Natural killer cell (primary cell): Measurements from ENCODE around the gene H1-8. TPM values are rescaled to one million over a fixed set of nuclear protein-coding genes. Genes with fewer than 3 reads are reported as not detected.
"Not testable (repeated sequence)": the region's sequence is repeated elsewhere in the genome, so short reads cannot be mapped to it uniquely, and the experiment has no call there.

Experiments used
- ATAC-seq, 3 donors: fragments of 150-1000 bp in 2 of 3; fragments of 200-7000 bp in 1 of 3; cut with Tn5 transposase; 1 replicate in 1 of 3; 2 replicates in 2 of 3; pipeline ENCODE4 v1.10.0; 2021; ENCODE audit warnings: mild to moderate bottlenecking in 2 of 3, moderate library complexity in 2 of 3
- DNase-seq, 2 donors: peaks; one replicate each; pipeline versions ENCODE4 v3.0.0 to v3.0.0-alpha.2; 2013 to 2021; ENCODE audit warnings: mixed read lengths in 1 of 2
- H3K27ac ChIP-seq: one replicate; pipeline ENCODE4 v1.5.1; 2013; ENCODE audit warnings: mild to moderate bottlenecking, low read length
- H3K27me3 ChIP-seq: one replicate; pipeline ENCODE4 v1.6.1; 2013; ENCODE audit warnings: low read length; ENCODE audit not compliant: control insufficient read depth, insufficient read depth
- H3K36me3 ChIP-seq: one replicate; pipeline ENCODE4 v1.6.1; 2013; ENCODE audit warnings: low read length; ENCODE audit not compliant: control insufficient read depth, insufficient read depth
- H3K4me1 ChIP-seq: one replicate; pipeline ENCODE4 v1.6.1; 2013; ENCODE audit warnings: low read length; ENCODE audit not compliant: control insufficient read depth, insufficient read depth
- H3K4me3 ChIP-seq: one replicate; pipeline ENCODE4 v1.5.1; 2013; ENCODE audit warnings: low read length
- H3K9me3 ChIP-seq: one replicate; pipeline ENCODE4 v1.6.1; 2013; ENCODE audit warnings: low read length; ENCODE audit not compliant: control insufficient read depth, insufficient read depth
- H3K27ac Mint-ChIP-seq, 2 donors: one replicate each; pipeline ENCODE4 v1.8.0; 2022; ENCODE audit warnings: mild to moderate bottlenecking in 2 of 2, mixed read lengths in 2 of 2, moderate library complexity in 1 of 2
- H3K27me3 Mint-ChIP-seq, 2 donors: one replicate each; pipeline ENCODE4 v1.8.0; 2022; ENCODE audit warnings: low read depth in 2 of 2, mixed read lengths in 2 of 2
- H3K36me3 Mint-ChIP-seq: one replicate; pipeline ENCODE4 v1.8.0; 2022; ENCODE audit warnings: mixed read lengths
- H3K4me1 Mint-ChIP-seq, 2 donors: one replicate each; pipeline ENCODE4 v1.8.0; 2022; ENCODE audit warnings: mixed read lengths in 2 of 2
- H3K4me3 Mint-ChIP-seq: one replicate; pipeline ENCODE4 v1.8.0; 2022; ENCODE audit warnings: mild to moderate bottlenecking, moderate library complexity, mixed read lengths
- H3K9me3 Mint-ChIP-seq, 2 donors: one replicate each; pipeline ENCODE4 v1.8.0; 2022; ENCODE audit warnings: mixed read lengths in 2 of 2
- WGBS: methylation state at CpG from one replicate; pipeline ENCODE4 v1.1.7; 2013; ENCODE audit warnings: missing lambda C conversion rate; ENCODE audit not compliant: insufficient coverage; 5-methylcytosine and 5-hydroxymethylcytosine counted together
- intact Hi-C: fragments of 100-400 bp; cut with micrococcal nuclease; formaldehyde crosslinking; loops from one replicate; pipeline ENCODE4 v1.14.2; 2022
- total RNA-seq, 4 donors: library from RNA; stranded (reverse); fragments of 120-200 nt in 1 of 4; gene quantifications; one replicate each; pipeline versions ENCODE4 v1.2.3 to v1.2.4, GENCODE V29; 2013 to 2022
- TF ChIP-seq, protein P1 (sequence below): fragments of 200-600 bp; IDR thresholded peaks from one replicate; pipeline ENCODE4 v1.8.0; 2022; ENCODE audit warnings: antibody characterized with exemption

The H1-8 gene, protein sequence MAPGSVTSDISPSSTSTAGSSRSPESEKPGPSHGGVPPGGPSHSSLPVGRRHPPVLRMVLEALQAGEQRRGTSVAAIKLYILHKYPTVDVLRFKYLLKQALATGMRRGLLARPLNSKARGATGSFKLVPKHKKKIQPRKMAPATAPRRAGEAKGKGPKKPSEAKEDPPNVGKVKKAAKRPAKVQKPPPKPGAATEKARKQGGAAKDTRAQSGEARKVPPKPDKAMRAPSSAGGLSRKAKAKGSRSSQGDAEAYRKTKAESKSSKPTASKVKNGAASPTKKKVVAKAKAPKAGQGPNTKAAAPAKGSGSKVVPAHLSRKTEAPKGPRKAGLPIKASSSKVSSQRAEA
- total RNA-seq, result not detected
- total RNA-seq (2013), result not detected

DNA sequence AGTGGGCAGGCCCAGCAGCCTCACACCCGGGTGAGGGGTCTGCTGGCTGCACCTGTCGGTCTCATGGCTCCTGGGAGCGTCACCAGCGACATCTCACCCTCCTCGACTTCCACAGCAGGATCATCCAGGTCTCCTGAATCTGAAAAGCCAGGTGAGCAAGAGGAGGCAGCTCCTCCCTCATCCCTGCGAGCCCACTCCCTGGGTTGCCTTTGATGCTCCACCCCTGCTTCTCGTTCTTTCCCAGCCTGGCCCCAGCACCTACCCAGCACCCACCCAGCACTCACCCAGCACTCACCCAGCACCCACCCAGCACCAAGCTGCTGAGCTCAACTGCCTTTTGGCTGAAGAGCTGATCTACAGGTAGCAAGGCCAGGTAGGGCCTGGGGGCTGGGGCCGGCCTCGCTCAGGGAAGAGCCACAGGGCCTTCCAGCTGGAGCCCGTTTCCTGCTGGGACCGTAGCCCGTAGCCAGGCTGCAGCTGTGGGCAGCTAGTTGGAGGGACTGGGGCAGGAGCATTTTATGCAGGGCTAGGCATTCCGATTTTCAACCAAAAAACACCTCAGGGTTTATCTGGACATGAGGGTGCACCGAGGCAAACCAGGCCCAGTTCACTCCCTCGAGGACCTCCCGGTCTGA, at the start of gene H1-8:
Gene H1-8 (plus strand): TSS at position 20 of the 635 bp plus-strand sequence. CDS start 44 bp downstream, at position 64.
- no peaks in the 10 kb centered on the region for H3K36me3 ChIP-seq
- Mint-ChIP-seq H3K4me3 (no peak within 1 kb of the TSS), H3K27ac (peak within 1 kb of the TSS in 1 of 2 donors; percentile 10), H3K27me3 (no peaks in the 10 kb centered on the region), H3K4me1 (peaks cover 0 to 6% of the 10 kb centered on the region in 2 donors), H3K9me3 (no peaks in the 10 kb centered on the region), H3K36me3 (no peaks in the 10 kb centered on the region)
- no peaks in the 10 kb centered on the region for H3K9me3 ChIP-seq
- TF ChIP-seq, protein P1, sequence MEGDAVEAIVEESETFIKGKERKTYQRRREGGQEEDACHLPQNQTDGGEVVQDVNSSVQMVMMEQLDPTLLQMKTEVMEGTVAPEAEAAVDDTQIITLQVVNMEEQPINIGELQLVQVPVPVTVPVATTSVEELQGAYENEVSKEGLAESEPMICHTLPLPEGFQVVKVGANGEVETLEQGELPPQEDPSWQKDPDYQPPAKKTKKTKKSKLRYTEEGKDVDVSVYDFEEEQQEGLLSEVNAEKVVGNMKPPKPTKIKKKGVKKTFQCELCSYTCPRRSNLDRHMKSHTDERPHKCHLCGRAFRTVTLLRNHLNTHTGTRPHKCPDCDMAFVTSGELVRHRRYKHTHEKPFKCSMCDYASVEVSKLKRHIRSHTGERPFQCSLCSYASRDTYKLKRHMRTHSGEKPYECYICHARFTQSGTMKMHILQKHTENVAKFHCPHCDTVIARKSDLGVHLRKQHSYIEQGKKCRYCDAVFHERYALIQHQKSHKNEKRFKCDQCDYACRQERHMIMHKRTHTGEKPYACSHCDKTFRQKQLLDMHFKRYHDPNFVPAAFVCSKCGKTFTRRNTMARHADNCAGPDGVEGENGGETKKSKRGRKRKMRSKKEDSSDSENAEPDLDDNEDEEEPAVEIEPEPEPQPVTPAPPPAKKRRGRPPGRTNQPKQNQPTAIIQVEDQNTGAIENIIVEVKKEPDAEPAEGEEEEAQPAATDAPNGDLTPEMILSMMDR, result no peak
- no peaks in the 10 kb centered on the region for H3K27me3 ChIP-seq
- H3K4me1 ChIP-seq, result no peaks in the 10 kb centered on the region
- no peak within 1 kb of the TSS for H3K4me3 ChIP-seq
- no peak for DNase-seq
- H3K27ac ChIP-seq, result no peak within 1 kb of the TSS
- 93% methylated on average over 16 of the region's 16 CpGs for WGBS
- ATAC-seq, result no peak
- intact Hi-C loops, result no loop called here

DNA sequence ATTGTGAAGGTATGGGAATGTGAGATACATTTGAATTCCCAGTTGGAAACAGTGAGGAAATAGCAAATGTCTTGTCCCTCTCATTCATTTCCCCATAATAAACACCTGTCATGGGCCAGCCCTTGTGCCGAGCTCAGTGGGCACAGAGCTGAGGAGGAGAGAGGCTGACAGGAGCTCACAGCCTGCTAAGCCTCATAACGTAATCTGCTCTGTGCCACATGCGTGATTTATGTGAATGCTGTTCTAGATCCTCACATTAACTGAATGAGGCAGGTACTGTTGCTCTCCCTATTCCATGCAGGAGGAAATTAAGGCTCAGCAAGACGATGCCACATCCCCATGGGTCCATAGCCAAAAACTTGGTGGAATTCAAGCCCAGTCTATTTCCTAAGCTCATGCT, 49.8 kb upstream of the H1-8 start:
- no peaks in the 10 kb centered on the region for H3K36me3 ChIP-seq
- no peaks in the 10 kb centered on the region for H3K9me3 ChIP-seq
- no peaks in the 10 kb centered on the region for H3K27me3 Mint-ChIP-seq
- no peak overlapping the region for H3K4me3 Mint-ChIP-seq
- H3K9me3 Mint-ChIP-seq, result no peaks in the 10 kb centered on the region
- TF ChIP-seq, protein P1, result no peak
- H3K4me1 ChIP-seq, result peaks cover 5% of the 10 kb centered on the region
- intact Hi-C loops, result no loop called here
- WGBS, result 95% methylated on average over 4 of the region's 4 CpGs
- no peak for ATAC-seq
- H3K4me1 Mint-ChIP-seq, result peaks cover 0 to 9% of the 10 kb centered on the region in 2 donors
- no peaks in the 10 kb centered on the region for H3K27me3 ChIP-seq
- no peak overlapping the region for H3K27ac Mint-ChIP-seq
- H3K27ac ChIP-seq, result no peak overlapping the region
- no peak for DNase-seq
- H3K36me3 Mint-ChIP-seq, result no peaks in the 10 kb centered on the region
- no peak overlapping the region for H3K4me3 ChIP-seq

DNA sequence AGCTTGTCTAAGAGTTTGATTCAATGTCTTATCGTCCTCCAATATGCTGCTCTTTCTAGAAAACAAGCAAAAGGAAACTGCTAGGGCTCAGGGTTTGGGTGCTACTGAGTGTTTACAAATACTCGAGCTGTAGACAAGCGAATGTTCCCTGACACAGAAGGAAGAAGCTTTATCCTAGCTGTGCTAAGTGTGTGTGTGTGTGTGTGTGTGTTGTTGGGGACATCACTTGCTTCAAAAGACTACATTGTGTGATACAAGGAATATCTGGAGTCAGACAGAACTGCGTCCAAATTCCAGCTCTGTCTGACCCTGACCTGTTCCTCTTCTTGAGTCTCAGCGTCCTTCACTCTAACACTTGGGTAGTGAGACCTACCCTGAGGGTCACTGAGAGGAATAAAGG, 48.5 kb upstream of the H1-8 start:
- H3K36me3 ChIP-seq, H3K36me3 Mint-ChIP-seq, H3K4me3 ChIP-seq, H3K9me3 Mint-ChIP-seq, H3K4me3 Mint-ChIP-seq, H3K27me3 ChIP-seq, H3K9me3 ChIP-seq, H3K27me3 Mint-ChIP-seq, H3K4me1 Mint-ChIP-seq, ATAC-seq, DNase-seq, H3K4me1 ChIP-seq, H3K27ac Mint-ChIP-seq, H3K27ac ChIP-seq, intact Hi-C loops: not testable (repeated sequence)
- WGBS, result 98% methylated on average over 5 of the region's 5 CpGs

DNA sequence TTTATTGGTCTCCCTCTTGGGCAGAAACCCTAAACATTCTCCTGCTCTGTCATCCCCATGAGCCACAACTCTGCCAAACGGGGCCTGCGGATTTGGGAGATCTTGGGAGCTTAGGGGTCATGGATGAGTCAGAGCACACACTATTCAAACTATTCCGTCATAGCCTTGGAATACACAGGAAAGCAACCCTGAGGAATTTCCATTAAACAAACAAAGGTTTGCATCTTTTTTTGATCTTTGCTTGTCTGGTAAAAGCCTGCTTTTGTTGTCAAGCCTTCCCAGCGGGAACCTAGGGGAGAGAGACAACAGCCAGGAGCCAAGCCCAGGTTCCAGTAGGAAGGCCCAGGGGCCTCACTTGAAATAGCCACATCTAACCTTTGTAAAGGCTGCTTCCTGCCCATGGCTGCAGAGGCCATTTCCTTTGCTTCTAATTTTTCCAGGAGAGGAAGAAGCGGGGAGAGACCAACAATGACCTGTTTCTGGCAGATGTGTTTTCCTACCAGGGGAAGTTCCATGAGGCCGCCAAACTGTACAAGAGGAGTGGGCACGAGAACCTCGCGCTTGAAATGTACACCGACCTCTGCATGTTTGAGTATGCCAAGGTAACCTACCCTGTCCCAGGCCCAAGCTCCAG, 47.9 kb upstream of the H1-8 start:
- H3K36me3 Mint-ChIP-seq, H3K4me1 Mint-ChIP-seq, H3K27ac ChIP-seq, H3K9me3 Mint-ChIP-seq, H3K4me1 ChIP-seq, DNase-seq, H3K36me3 ChIP-seq, H3K4me3 ChIP-seq, H3K27me3 Mint-ChIP-seq, intact Hi-C loops, H3K9me3 ChIP-seq, H3K27me3 ChIP-seq, H3K27ac Mint-ChIP-seq, H3K4me3 Mint-ChIP-seq, ATAC-seq: not testable (repeated sequence)
- WGBS, result 98% methylated on average over 6 of the region's 10 CpGs

DNA sequence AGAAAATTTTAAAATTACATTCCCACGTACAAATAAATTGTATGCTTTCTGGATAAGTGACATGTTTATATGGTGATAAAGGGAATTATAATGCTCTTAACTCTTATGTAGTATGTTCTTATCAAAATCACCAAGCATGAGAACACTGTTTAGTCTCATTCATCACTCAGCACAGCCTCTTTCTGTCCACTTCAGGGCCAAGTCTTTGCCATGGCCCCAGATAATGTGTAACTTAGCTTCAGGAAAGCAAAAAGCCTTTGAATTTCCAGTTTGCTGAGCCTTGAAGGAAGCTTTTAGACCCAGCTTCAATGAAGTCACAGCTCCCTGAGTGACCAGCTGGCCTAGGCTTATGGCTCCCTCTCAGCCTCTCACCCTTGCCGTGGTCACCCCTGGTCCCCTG, 45.1 kb upstream of the H1-8 start:
- H3K36me3 ChIP-seq, H3K27me3 ChIP-seq, H3K4me3 Mint-ChIP-seq, H3K4me3 ChIP-seq, ATAC-seq, H3K4me1 ChIP-seq, H3K27me3 Mint-ChIP-seq, H3K27ac ChIP-seq, H3K4me1 Mint-ChIP-seq, intact Hi-C loops, H3K9me3 Mint-ChIP-seq, H3K36me3 Mint-ChIP-seq, DNase-seq, H3K9me3 ChIP-seq, H3K27ac Mint-ChIP-seq: not testable (repeated sequence)
- WGBS, result 96% methylated on average over 1 of the region's 2 CpGs

DNA sequence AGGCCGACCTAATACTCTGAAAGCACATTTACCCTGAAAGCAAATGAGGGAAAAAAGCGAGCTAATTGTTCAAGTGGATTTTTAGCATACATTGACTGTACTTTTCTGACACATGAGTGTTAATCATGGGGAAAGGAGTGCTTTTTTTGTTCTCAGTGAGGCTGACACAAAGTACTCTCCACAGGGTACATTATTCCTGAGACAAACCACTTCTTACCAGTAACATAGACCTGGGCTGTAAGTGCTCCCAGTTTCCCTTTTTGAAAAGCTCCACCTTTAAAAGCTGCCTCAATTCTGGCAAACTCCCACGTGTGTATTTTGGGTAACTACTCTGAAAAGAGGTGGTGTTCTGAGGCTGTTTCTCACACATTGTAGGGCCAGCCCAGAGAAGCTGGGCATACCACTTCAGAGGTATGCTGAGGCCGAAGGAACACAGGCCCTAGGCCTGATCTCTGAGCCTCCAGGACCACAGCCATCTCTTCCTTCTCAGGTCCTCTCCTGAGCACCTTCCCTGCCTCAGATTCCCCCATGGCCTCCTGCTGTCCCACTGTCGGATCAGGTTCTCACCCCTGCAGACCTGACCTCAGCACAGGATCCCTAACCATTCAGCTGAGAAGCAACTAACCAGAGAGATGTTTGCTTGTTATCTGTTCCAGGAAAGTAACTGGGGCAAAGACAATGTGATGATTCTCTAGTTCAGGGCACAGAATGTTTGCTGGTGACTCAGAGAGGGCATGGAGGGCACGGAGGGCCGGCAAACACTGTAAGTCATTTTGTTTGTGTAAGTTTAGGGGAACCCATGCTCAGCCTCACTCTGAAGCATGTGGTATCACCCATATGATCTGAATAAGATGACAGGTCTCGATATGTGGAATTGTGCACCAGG, 44.1 kb upstream of the H1-8 start:
- H3K9me3 Mint-ChIP-seq, H3K4me3 Mint-ChIP-seq, H3K36me3 ChIP-seq, H3K36me3 Mint-ChIP-seq, H3K27ac Mint-ChIP-seq, intact Hi-C loops, H3K27ac ChIP-seq, H3K27me3 Mint-ChIP-seq, H3K27me3 ChIP-seq, ATAC-seq, H3K4me1 Mint-ChIP-seq, H3K9me3 ChIP-seq, H3K4me3 ChIP-seq, DNase-seq: not testable (repeated sequence)
- WGBS, result 84% methylated on average over 4 of the region's 8 CpGs
- peaks cover 12% of the 10 kb centered on the region for H3K4me1 ChIP-seq
